PC-9 (cell line): ENCODE measurements around the gene TMEM14C. TPM values are rescaled to one million over a fixed set of nuclear protein-coding genes. Genes with fewer than 3 reads are reported as not detected.

Experiments used
- BruUV-seq: library from RNA; stranded (reverse); fragments of 400-500 nt; replicated peaks from 2 replicates; lab custom pipeline; 2021; lab: Mats Ljungman, UMichigan
- CTCF ChIA-PET: fragments of 300-600 bp; sonication (Branson Sonifier 250); formaldehyde crosslinking; loops from one replicate; lab custom pipeline; 2022; ENCODE audit warnings: antibody characterized with exemption; lab: Charles Lee
- POLR2A ChIA-PET: fragments of 300-600 bp; sonication (Branson Sonifier 250); formaldehyde crosslinking; loops from one replicate; lab custom pipeline; 2022; ENCODE audit warnings: antibody characterized with exemption; ENCODE audit not compliant: unreplicated experiment; lab: Charles Lee
- DNase-seq, 2 experiments: peaks; one replicate each; pipeline versions ENCODE4 v3.0.0 to v3.0.0-alpha.2; 2015 to 2022; ENCODE audit warnings: mixed read lengths in 1 of 2
- H2AFZ ChIP-seq: fragments of 200-600 bp; sonication (generic); 2 replicates; pipeline ENCODE4 v1.8.1; 2017; ENCODE audit warnings: antibody characterized with exemption
- H3F3A ChIP-seq: fragments of 200-600 bp; sonication (generic); 2 replicates; pipeline ENCODE4 v1.8.1; 2017; ENCODE audit warnings: antibody characterized with exemption, mild to moderate bottlenecking, low read depth; ENCODE audit not compliant: insufficient read depth
- H3K27ac ChIP-seq: fragments of 200-600 bp; sonication (generic); 2 replicates; pipeline ENCODE4 v1.6.1; 2016; ENCODE audit warnings: mixed run types
- H3K27me3 ChIP-seq: fragments of 200-600 bp; sonication (generic); 2 replicates; pipeline ENCODE4 v1.6.1; 2016; ENCODE audit warnings: low read depth, mixed run types; ENCODE audit not compliant: insufficient read depth
- H3K36me3 ChIP-seq: fragments of 200-600 bp; sonication (generic); 2 replicates; pipeline ENCODE4 v1.6.1; 2016; ENCODE audit warnings: low read depth, mixed run types
- H3K4me1 ChIP-seq: fragments of 200-600 bp; sonication (generic); replicated peaks from 2 replicates; pipeline ENCODE4 v1.6.1; 2016; ENCODE audit warnings: mixed run types; ENCODE audit not compliant: insufficient read depth
- H3K4me2 ChIP-seq: fragments of 200-600 bp; sonication (generic); 2 replicates; pipeline ENCODE4 v1.6.1; 2017; ENCODE audit warnings: mixed run types
- H3K4me3 ChIP-seq: fragments of 200-600 bp; sonication (generic); 2 replicates; pipeline ENCODE4 v1.6.1; 2016; ENCODE audit warnings: mixed run types
- H3K79me2 ChIP-seq: fragments of 200-600 bp; sonication (generic); 2 replicates; pipeline ENCODE4 v1.6.1; 2017; ENCODE audit warnings: low read depth, mixed run types
- H3K9me2 ChIP-seq: fragments of 200-600 bp; sonication (generic); 2 replicates; pipeline ENCODE4 v1.8.1; 2017; ENCODE audit warnings: mild to moderate bottlenecking; ENCODE audit not compliant: insufficient read depth
- H3K9me3 ChIP-seq: fragments of 200-600 bp; sonication (generic); 2 replicates; pipeline ENCODE4 v1.8.1; 2016; ENCODE audit warnings: low read depth; ENCODE audit not compliant: insufficient read depth
- H4K20me1 ChIP-seq: fragments of 200-600 bp; sonication (generic); 2 replicates; pipeline ENCODE4 v1.8.1; 2017; ENCODE audit not compliant: insufficient read depth
- EZH2 ChIP-seq: fragments of 200-600 bp; sonication (generic); IDR thresholded peaks from 2 replicates; pipeline ENCODE4 v1.8.0; 2017; ENCODE audit warnings: antibody characterized with exemption, low read depth
- intact Hi-C: fragments of 100-400 bp; cut with micrococcal nuclease; formaldehyde crosslinking; loops from one replicate; pipeline ENCODE4 v1.10.0; 2022; ENCODE audit not compliant: unreplicated experiment
- total RNA-seq: library from RNA; stranded (reverse); gene quantifications from 2 replicates; pipeline ENCODE4 v1.2.3, GENCODE V29; 2021
- TF ChIP-seq, protein P1 (sequence below): fragments of 200-600 bp; sonication (generic); conservative IDR thresholded peaks from 2 replicates; pipeline ENCODE4 v1.6.1; 2017; ENCODE audit warnings: mixed run types, antibody characterized with exemption, mild to moderate bottlenecking, moderate library complexity

The TMEM14C gene
- total RNA-seq, 1 experiment from 2014 or later: 166 TPM

- TF ChIP-seq, protein P1, sequence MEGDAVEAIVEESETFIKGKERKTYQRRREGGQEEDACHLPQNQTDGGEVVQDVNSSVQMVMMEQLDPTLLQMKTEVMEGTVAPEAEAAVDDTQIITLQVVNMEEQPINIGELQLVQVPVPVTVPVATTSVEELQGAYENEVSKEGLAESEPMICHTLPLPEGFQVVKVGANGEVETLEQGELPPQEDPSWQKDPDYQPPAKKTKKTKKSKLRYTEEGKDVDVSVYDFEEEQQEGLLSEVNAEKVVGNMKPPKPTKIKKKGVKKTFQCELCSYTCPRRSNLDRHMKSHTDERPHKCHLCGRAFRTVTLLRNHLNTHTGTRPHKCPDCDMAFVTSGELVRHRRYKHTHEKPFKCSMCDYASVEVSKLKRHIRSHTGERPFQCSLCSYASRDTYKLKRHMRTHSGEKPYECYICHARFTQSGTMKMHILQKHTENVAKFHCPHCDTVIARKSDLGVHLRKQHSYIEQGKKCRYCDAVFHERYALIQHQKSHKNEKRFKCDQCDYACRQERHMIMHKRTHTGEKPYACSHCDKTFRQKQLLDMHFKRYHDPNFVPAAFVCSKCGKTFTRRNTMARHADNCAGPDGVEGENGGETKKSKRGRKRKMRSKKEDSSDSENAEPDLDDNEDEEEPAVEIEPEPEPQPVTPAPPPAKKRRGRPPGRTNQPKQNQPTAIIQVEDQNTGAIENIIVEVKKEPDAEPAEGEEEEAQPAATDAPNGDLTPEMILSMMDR: no peak
- TF ChIP-seq EZH2: no peak
- no peaks in the 10 kb centered on the region for H4K20me1 ChIP-seq
- no peaks in the 10 kb centered on the region for H3K9me3 ChIP-seq
- H3K4me1 ChIP-seq: peaks cover 16% of the 10 kb centered on the region
- peaks cover 11% of the 10 kb centered on the region for H3F3A ChIP-seq
- H3K36me3 ChIP-seq: no peaks in the 10 kb centered on the region
- BruUV-seq: TSS peak; percentile 68
- POLR2A ChIA-PET: interaction anchor here (0.5 to 0.7 kb wide), 6 partner anchors 13 to 610 kb away, joined by 3 to 11 read pairs (median 5); partner anchors contain the start of gene TMEM14C
- H3K27me3 ChIP-seq: no peaks in the 10 kb centered on the region
- peak overlapping the region; percentile 98 for H3K4me3 ChIP-seq
- no peaks in the 10 kb centered on the region for H3K9me2 ChIP-seq
- H3K4me2 ChIP-seq: peak overlapping the region; percentile 93
- peak overlapping the region; percentile 86 for H3K27ac ChIP-seq
- H2AFZ ChIP-seq: peak overlapping the region; percentile 90
- CTCF ChIA-PET: interaction anchor here (0.6 to 0.7 kb wide), 6 partner anchors 28 to 370 kb away, joined by 3 to 11 read pairs (median 6); partner anchors contain the start of gene TMEM14C
- DNase-seq: no peak
- H3K79me2 ChIP-seq: peaks cover 47% of the 10 kb centered on the region
- intact Hi-C loops: loop anchor here (2.0 to 10.0 kb wide), 3 partner anchors 52 to 210 kb away; partner anchors contain the start of gene TMEM14B
These were observed 27.7 kb upstream of the TMEM14C start for GRCh38 chr6:10695086-10695657.

- intact Hi-C loops: loop anchor here (10.0 kb wide), 1 partner anchor 212 kb away; no protein-coding TSS in a partner anchor
These were observed 26.2 kb upstream of the TMEM14C start for GRCh38 chr6:10696655-10697054.

GRCh38 chr6:10713962-10714361, 8.9 kb upstream of the TMEM14C start:
- Histone ChIP-seq H3K27ac (no peak overlapping the region), H3K9me2 (no peaks in the 10 kb centered on the region), H4K20me1 (no peaks in the 10 kb centered on the region), H3K9me3 (no peaks in the 10 kb centered on the region), H3K4me2 (no peak overlapping the region), H3K79me2 (no peaks in the 10 kb centered on the region), H2AFZ (no peak overlapping the region), H3K4me3 (no peak overlapping the region), H3F3A (no peaks in the 10 kb centered on the region), H3K27me3 (no peaks in the 10 kb centered on the region), H3K36me3 (no peaks in the 10 kb centered on the region), H3K4me1 (no peaks in the 10 kb centered on the region)
- ChIA-PET CTCF (interaction anchor here (0.6 kb wide), 1 partner anchor 55 kb away, joined by 3 read pairs; no protein-coding TSS in a partner anchor), POLR2A (no interaction called here)
- TF ChIP-seq EZH2: no peak
- TF ChIP-seq, protein P1: no peak
- no TSS peak for BruUV-seq
- intact Hi-C loops: no loop called here
- no peak for DNase-seq

More at GRCh38 chr6:10696655-10697054, 26.2 kb upstream of the TMEM14C start:
- ChIA-PET CTCF (no interaction called here), POLR2A (no interaction called here)
- Histone ChIP-seq H2AFZ (no peak overlapping the region), H3K9me2 (no peaks in the 10 kb centered on the region), H3K36me3 (no peaks in the 10 kb centered on the region), H3K9me3 (no peaks in the 10 kb centered on the region), H4K20me1 (no peaks in the 10 kb centered on the region), H3F3A (peaks cover 11% of the 10 kb centered on the region), H3K4me3 (peak overlapping the region; percentile 98; the same call in 1 of the 2 replicates), H3K4me1 (peaks cover 16% of the 10 kb centered on the region), H3K27me3 (no peaks in the 10 kb centered on the region), H3K27ac (no peak overlapping the region), H3K4me2 (peak overlapping the region; percentile 93), H3K79me2 (peaks cover 47% of the 10 kb centered on the region)
- BruUV-seq: no TSS peak
- no peak for DNase-seq
- no peak for TF ChIP-seq EZH2
- TF ChIP-seq, protein P1: no peak
